Measurements from ENCODE around the gene NAT16. TPM values are rescaled to one million over a fixed set of nuclear protein-coding genes. Genes with fewer than 3 reads are reported as not detected.
A peak's percentile ranks its signal among the peaks of the same experiment; 100 is the strongest.

Gene NAT16
- total and polyA plus RNA-seq, 2 of the 13 experiments (the other 11 are each of a cell fraction or from before 2014, with no cell fraction given): 0.04 TPM; not detected in 1

DNA sequence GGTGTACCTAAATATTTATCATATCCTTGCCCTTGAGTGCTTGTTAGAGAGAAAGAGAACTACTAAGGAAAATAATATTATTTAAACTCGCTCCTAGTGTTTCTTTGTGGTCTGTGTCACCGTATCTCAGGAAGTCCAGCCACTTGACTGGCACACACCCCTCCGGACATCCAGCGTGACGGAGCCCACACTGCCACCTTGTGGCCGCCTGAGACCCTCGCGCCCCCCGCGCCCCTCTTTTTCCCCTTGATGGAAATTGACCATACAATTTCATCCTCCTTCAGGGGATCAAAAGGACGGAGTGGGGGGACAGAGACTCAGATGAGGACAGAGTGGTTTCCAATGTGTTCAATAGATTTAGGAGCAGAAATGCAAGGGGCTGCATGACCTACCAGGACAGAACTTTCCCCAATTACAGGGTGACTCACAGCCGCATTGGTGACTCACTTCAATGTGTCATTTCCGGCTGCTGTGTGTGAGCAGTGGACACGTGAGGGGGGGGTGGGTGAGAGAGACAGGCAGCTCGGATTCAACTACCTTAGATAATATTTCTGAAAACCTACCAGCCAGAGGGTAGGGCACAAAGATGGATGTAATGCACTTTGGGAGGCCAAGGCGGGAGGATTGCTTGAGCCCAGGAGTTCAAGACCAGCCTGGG, 41.8 kb downstream of the NAT16 start (continued):
- TF ChIP-seq, protein P1, sequence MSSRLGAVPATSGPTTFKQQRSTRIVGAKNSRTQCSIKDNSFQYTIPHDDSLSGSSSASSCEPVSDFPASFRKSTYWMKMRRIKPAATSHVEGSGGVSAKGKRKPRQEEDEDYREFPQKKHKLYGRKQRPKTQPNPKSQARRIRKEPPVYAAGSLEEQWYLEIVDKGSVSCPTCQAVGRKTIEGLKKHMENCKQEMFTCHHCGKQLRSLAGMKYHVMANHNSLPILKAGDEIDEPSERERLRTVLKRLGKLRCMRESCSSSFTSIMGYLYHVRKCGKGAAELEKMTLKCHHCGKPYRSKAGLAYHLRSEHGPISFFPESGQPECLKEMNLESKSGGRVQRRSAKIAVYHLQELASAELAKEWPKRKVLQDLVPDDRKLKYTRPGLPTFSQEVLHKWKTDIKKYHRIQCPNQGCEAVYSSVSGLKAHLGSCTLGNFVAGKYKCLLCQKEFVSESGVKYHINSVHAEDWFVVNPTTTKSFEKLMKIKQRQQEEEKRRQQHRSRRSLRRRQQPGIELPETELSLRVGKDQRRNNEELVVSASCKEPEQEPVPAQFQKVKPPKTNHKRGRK (CRISPR knock-in tag; IDR thresholded peaks at IDR 0.05): no peak
- TF ChIP-seq SMAD1 (CRISPR knock-in tag; IDR thresholded peaks at IDR 0.05; ENCODE audit: borderline replicate concordance, low read depth) (no peak), POLR2AphosphoS2 (IDR thresholded peaks at IDR 0.05; ENCODE audit: low read depth, low read length) (no peak; the same call in 1 of the 2 replicates), FOXP1 (IDR thresholded peaks at IDR 0.05) (no peak), FOXP1 (CRISPR knock-in tag; IDR thresholded peaks at IDR 0.05) (peak; percentile 31; the same call in 1 of the 2 replicates), SIX1 (CRISPR knock-in tag; IDR thresholded peaks at IDR 0.05; ENCODE audit: borderline replicate concordance) (no peak), RFX5 (IDR thresholded peaks at IDR 0.05; ENCODE audit: low read depth, low read length) (no peak), FOXA1 (IDR thresholded peaks at IDR 0.05) (no peak), FOXA1 (CRISPR knock-in tag; IDR thresholded peaks at IDR 0.05) (0 out of 2 replicates have a peak, but pooled peaks have one; percentile 9), ZZZ3 (CRISPR knock-in tag; IDR thresholded peaks at IDR 0.05; ENCODE audit: borderline replicate concordance) (no peak), BORCS8-MEF2B (CRISPR knock-in tag; IDR thresholded peaks at IDR 0.05) (no peak), ARNTL (CRISPR knock-in tag; IDR thresholded peaks at IDR 0.05) (peak; percentile 95), SNAI1 (CRISPR knock-in tag; IDR thresholded peaks at IDR 0.05; ENCODE audit: borderline replicate concordance) (no peak), RBM22 (optimal IDR thresholded peaks at IDR 0.05; ENCODE audit: low read length) (no peak), RFX3 (CRISPR knock-in tag; IDR thresholded peaks at IDR 0.05) (no peak), SALL1 (CRISPR knock-in tag; IDR thresholded peaks at IDR 0.05) (peak; percentile 93), KDM2A (CRISPR knock-in tag; IDR thresholded peaks at IDR 0.05; ENCODE audit: borderline replicate concordance, low read depth) (peak; percentile 50; the same call in 1 of the 2 replicates), ZNF547 (CRISPR knock-in tag; IDR thresholded peaks at IDR 0.05) (0 out of 2 replicates have a peak, but pooled peaks have one; percentile 31), ZNF335 (CRISPR knock-in tag; IDR thresholded peaks at IDR 0.05) (no peak), ZNF567 (CRISPR knock-in tag; IDR thresholded peaks at IDR 0.05; ENCODE audit: borderline replicate concordance) (no peak)
- TF ChIP-seq, protein P2, sequence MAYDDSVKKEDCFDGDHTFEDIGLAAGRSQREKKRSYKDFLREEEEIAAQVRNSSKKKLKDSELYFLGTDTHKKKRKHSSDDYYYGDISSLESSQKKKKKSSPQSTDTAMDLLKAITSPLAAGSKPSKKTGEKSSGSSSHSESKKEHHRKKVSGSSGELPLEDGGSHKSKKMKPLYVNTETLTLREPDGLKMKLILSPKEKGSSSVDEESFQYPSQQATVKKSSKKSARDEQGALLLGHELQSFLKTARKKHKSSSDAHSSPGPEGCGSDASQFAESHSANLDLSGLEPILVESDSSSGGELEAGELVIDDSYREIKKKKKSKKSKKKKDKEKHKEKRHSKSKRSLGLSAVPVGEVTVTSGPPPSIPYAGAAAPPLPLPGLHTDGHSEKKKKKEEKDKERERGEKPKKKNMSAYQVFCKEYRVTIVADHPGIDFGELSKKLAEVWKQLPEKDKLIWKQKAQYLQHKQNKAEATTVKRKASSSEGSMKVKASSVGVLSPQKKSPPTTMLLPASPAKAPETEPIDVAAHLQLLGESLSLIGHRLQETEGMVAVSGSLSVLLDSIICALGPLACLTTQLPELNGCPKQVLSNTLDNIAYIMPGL (CRISPR knock-in tag; IDR thresholded peaks at IDR 0.05; ENCODE audit: borderline replicate concordance in 1 of 2, low read depth in 1 of 2): peak in 1 of 2 experiments; percentile 10; a peak in 1 of 4 replicates
- TF ChIP-seq, protein P3, sequence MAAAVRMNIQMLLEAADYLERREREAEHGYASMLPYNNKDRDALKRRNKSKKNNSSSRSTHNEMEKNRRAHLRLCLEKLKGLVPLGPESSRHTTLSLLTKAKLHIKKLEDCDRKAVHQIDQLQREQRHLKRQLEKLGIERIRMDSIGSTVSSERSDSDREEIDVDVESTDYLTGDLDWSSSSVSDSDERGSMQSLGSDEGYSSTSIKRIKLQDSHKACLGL (CRISPR knock-in tag; IDR thresholded peaks at IDR 0.05): no peak
- TF ChIP-seq, protein P4, sequence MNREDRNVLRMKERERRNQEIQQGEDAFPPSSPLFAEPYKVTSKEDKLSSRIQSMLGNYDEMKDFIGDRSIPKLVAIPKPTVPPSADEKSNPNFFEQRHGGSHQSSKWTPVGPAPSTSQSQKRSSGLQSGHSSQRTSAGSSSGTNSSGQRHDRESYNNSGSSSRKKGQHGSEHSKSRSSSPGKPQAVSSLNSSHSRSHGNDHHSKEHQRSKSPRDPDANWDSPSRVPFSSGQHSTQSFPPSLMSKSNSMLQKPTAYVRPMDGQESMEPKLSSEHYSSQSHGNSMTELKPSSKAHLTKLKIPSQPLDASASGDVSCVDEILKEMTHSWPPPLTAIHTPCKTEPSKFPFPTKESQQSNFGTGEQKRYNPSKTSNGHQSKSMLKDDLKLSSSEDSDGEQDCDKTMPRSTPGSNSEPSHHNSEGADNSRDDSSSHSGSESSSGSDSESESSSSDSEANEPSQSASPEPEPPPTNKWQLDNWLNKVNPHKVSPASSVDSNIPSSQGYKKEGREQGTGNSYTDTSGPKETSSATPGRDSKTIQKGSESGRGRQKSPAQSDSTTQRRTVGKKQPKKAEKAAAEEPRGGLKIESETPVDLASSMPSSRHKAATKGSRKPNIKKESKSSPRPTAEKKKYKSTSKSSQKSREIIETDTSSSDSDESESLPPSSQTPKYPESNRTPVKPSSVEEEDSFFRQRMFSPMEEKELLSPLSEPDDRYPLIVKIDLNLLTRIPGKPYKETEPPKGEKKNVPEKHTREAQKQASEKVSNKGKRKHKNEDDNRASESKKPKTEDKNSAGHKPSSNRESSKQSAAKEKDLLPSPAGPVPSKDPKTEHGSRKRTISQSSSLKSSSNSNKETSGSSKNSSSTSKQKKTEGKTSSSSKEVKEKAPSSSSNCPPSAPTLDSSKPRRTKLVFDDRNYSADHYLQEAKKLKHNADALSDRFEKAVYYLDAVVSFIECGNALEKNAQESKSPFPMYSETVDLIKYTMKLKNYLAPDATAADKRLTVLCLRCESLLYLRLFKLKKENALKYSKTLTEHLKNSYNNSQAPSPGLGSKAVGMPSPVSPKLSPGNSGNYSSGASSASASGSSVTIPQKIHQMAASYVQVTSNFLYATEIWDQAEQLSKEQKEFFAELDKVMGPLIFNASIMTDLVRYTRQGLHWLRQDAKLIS (CRISPR knock-in tag; IDR thresholded peaks at IDR 0.05): no peak
